HG03175 (cell line): ENCODE results near the gene VPS33A.
"Not testable (repeated sequence)": the region's sequence is repeated elsewhere in the genome, so short reads cannot be mapped to it uniquely, and the experiment has no call there.

ENCODE experiments used
- ATAC-seq: cut with Tn5 transposase; IDR thresholded peaks from one replicate; pipeline ENCODE4 v1.9.1; 2021; ENCODE audit warnings: mild to moderate bottlenecking, moderate library complexity; ENCODE audit not compliant: unreplicated experiment

VPS33A gene

GRCh38 chr12:122205053-122205925, 61.0 kb downstream of the VPS33A start:
- no peak for ATAC-seq

- no peak for ATAC-seq
Measured at GRCh38 chr12:122204167-122205052, 61.9 kb downstream of the VPS33A start.

- no peak for ATAC-seq
Measured at GRCh38 chr12:122203301-122204166, 62.8 kb downstream of the VPS33A start, which contains the start of gene B3GNT4. Gene B3GNT4, plus strand, starts transcription at chr12:122203709. Its CDS starts 910 bp downstream, at chr12:122204619.

- not testable (repeated sequence) for ATAC-seq
Measured at GRCh38 chr12:122202811-122203210, 63.5 kb downstream of the VPS33A start.

- no peak for ATAC-seq
Measured at GRCh38 chr12:122202017-122202416, 64.3 kb downstream of the VPS33A start.

- no peak for ATAC-seq
Measured at GRCh38 chr12:122201381-122201780, 64.9 kb downstream of the VPS33A start.

- ATAC-seq = no peak
Measured at GRCh38 chr12:122200541-122201175, 65.6 kb downstream of the VPS33A start.

GRCh38 chr12:122199484-122200355, 66.6 kb downstream of the VPS33A start:
- ATAC-seq = no peak

- ATAC-seq = no peak
Measured at GRCh38 chr12:122197612-122197966, 68.7 kb downstream of the VPS33A start.

GRCh38 chr12:122195405-122195804, 70.9 kb downstream of the VPS33A start:
- ATAC-seq = no peak

- ATAC-seq = no peak
Measured at GRCh38 chr12:122194804-122195203, 71.5 kb downstream of the VPS33A start.

- no peak for ATAC-seq
Measured at GRCh38 chr12:122192441-122192840, 73.9 kb downstream of the VPS33A start.

- ATAC-seq = no peak
Measured at GRCh38 chr12:122190842-122191668, 75.2 kb downstream of the VPS33A start.

- ATAC-seq = no peak
Measured at GRCh38 chr12:122189626-122190475, 76.4 kb downstream of the VPS33A start.

GRCh38 chr12:122187466-122187865, 78.8 kb downstream of the VPS33A start:
- ATAC-seq = no peak

- ATAC-seq = no peak
Measured at GRCh38 chr12:122185494-122186082, 80.7 kb downstream of the VPS33A start.

- no peak for ATAC-seq
Measured at GRCh38 chr12:122185079-122185478, 81.2 kb downstream of the VPS33A start.
